B cell (primary cell): ENCODE data around the gene CELSR3. TPM values are rescaled to one million over a fixed set of nuclear protein-coding genes. Genes with fewer than 3 reads are reported as not detected.
A peak's percentile ranks its signal among the peaks of the same experiment; 100 is the strongest.

Experiments
- ATAC-seq: fragments of 200-7000 bp; cut with Tn5 transposase; one replicate; pipeline ENCODE4 v1.10.0; 2021; ENCODE audit warnings: low read depth, mild to moderate bottlenecking, moderate number of reproducible peaks, moderate library complexity
- CTCF ChIA-PET: fragments of 350-600 bp; sonication (Branson Sonifier 250); formaldehyde crosslinking; loops from one replicate; lab custom pipeline; 2021; ENCODE audit warnings: antibody characterized with exemption, inconsistent platforms; lab: Charles Lee
- POLR2A ChIA-PET: fragments of 350-600 bp; sonication (Branson Sonifier 250); formaldehyde crosslinking; loops from one replicate; lab custom pipeline; 2021; ENCODE audit warnings: antibody characterized with exemption; lab: Charles Lee
- DNase-seq: peaks from one replicate; pipeline ENCODE4 v3.0.0; 2013
- H2AFZ ChIP-seq: 2 replicates; pipeline ENCODE4 v1.6.1; 2012; ENCODE audit warnings: mild to moderate bottlenecking, low read depth, low read length; ENCODE audit not compliant: insufficient read depth, poor library complexity, severe bottlenecking
- H3K27ac ChIP-seq, 2 donors: 1 replicate in 1 of 2; 2 replicates in 1 of 2; pipeline ENCODE4 v1.5.1; 2012 to 2013; ENCODE audit warnings: low read length in 2 of 2, mild to moderate bottlenecking in 2 of 2, moderate library complexity in 1 of 2
- H3K27me3 ChIP-seq, 4 experiments: fragments of 200-600 bp in 1 of 4; sonication (generic) in 1 of 4; replicated peaks in 1 of 4; 1 replicate in 2 of 4; 2 replicates in 2 of 4; pipeline versions ENCODE4 v1.6.1 to v1.7.0; 2013 to 2016; ENCODE audit warnings: low read length in 3 of 4, mild to moderate bottlenecking in 2 of 4, mixed read lengths in 1 of 4, moderate library complexity in 1 of 4; ENCODE audit not compliant: insufficient read depth in 4 of 4, control insufficient read depth in 3 of 4; ENCODE audit errors: control extremely low read depth in 1 of 4
- H3K36me3 ChIP-seq, 2 experiments: replicated peaks in 1 of 2; 1 replicate in 1 of 2; 2 replicates in 1 of 2; pipeline versions ENCODE4 v1.6.1 to v1.7.1; 2013; ENCODE audit warnings: low read length in 1 of 2; ENCODE audit not compliant: insufficient read depth in 2 of 2, control insufficient read depth in 1 of 2; ENCODE audit errors: control extremely low read depth in 1 of 2, extremely low read depth in 1 of 2
- H3K4me1 ChIP-seq, 2 donors: fragments of 200-600 bp in 1 of 2; sonication (generic) in 1 of 2; 1 replicate in 1 of 2; 2 replicates in 1 of 2; pipeline versions ENCODE4 v1.5.1 to v1.6.1; 2013 to 2017; ENCODE audit warnings: low read length in 2 of 2; ENCODE audit not compliant: control insufficient read depth in 2 of 2, insufficient read depth in 2 of 2
- H3K4me2 ChIP-seq: replicated peaks from 2 replicates; pipeline ENCODE3; 2012; ENCODE audit warnings: mild to moderate bottlenecking, low read depth, low read length; ENCODE audit not compliant: poor library complexity, severe bottlenecking
- H3K4me3 ChIP-seq, 5 experiments: fragments of 200-600 bp in 1 of 5; sonication (generic) in 1 of 5; 1 replicate in 3 of 5; 2 replicates in 2 of 5; pipeline versions ENCODE4 v1.5.1 to v1.7.0; 2011 to 2016; ENCODE audit warnings: low read length in 4 of 5, mild to moderate bottlenecking in 4 of 5, low read depth in 2 of 5, control low read depth in 1 of 5, moderate library complexity in 1 of 5; ENCODE audit not compliant: insufficient read depth in 1 of 5; ENCODE audit errors: control extremely low read depth in 1 of 5, extremely low read depth in 1 of 5
- H3K79me2 ChIP-seq: fragments of 200-600 bp; sonication (generic); one replicate; pipeline ENCODE4 v1.6.0; 2016; ENCODE audit warnings: low read length; ENCODE audit not compliant: control insufficient read depth, insufficient read depth
- H3K9ac ChIP-seq: fragments of 200-600 bp; sonication (generic); 2 replicates; pipeline ENCODE4 v1.6.1; 2017; ENCODE audit warnings: mild to moderate bottlenecking, low read length, moderate library complexity
- H3K9me3 ChIP-seq, 3 donors: one replicate each; pipeline versions ENCODE4 v1.6.1 to v1.7.1; 2013; ENCODE audit warnings: low read length in 2 of 3; ENCODE audit not compliant: control insufficient read depth in 2 of 3, insufficient read depth in 1 of 3; ENCODE audit errors: control extremely low read depth in 1 of 3
- H4K20me1 ChIP-seq: 2 replicates; pipeline ENCODE4 v1.6.0; 2012; ENCODE audit warnings: mild to moderate bottlenecking, low read length; ENCODE audit not compliant: insufficient read depth, control insufficient read depth, poor library complexity, severe bottlenecking
- H3K27ac Mint-ChIP-seq: one replicate; pipeline ENCODE4 v1.8.0; 2021; ENCODE audit warnings: mixed read lengths
- H3K27me3 Mint-ChIP-seq: one replicate; pipeline ENCODE4 v1.8.0; 2021; ENCODE audit warnings: mixed read lengths
- H3K4me1 Mint-ChIP-seq: one replicate; pipeline ENCODE4 v1.8.0; 2021; ENCODE audit warnings: mixed read lengths
- H3K4me3 Mint-ChIP-seq: one replicate; pipeline ENCODE4 v1.8.0; 2021; ENCODE audit warnings: mixed read lengths
- H3K9me3 Mint-ChIP-seq: one replicate; pipeline ENCODE4 v1.8.0; 2022; ENCODE audit warnings: mixed read lengths; ENCODE audit not compliant: insufficient read depth
- CTCF ChIP-seq: fragments of 200-600 bp; IDR thresholded peaks from one replicate; pipeline ENCODE4 v1.8.0; 2022; ENCODE audit warnings: antibody characterized with exemption, mild to moderate bottlenecking
- EZH2 ChIP-seq: IDR thresholded peaks from 2 replicates; pipeline ENCODE4 v1.6.1; 2012; ENCODE audit warnings: borderline replicate concordance, low read depth, mild to moderate bottlenecking, moderate library complexity, low read length; ENCODE audit not compliant: insufficient read depth, poor library complexity, severe bottlenecking
- WGBS: methylation state at CpG from one replicate; pipeline ENCODE4 v1.1.5; 2013; ENCODE audit warnings: missing lambda C conversion rate; ENCODE audit not compliant: insufficient coverage; 5-methylcytosine and 5-hydroxymethylcytosine counted together
- intact Hi-C: fragments of 100-400 bp; cut with micrococcal nuclease; formaldehyde crosslinking; loops from one replicate; pipeline ENCODE4 v1.10.0; 2022
- polyA plus RNA-seq: library from polyadenylated mRNA; depleted of rRNA; stranded (reverse); fragments of >200 nt; gene quantifications from 2 replicates; pipeline ENCODE4 v1.2.3, GENCODE V29; 2012
- total RNA-seq, 2 donors: library from RNA; stranded (reverse); fragments of 120-200 nt in 1 of 2; gene quantifications; 1 replicate in 1 of 2; 2 replicates in 1 of 2; pipeline versions ENCODE4 v1.2.3 to v1.2.4, GENCODE V29; 2013 to 2022

The CELSR3 gene
- total and polyA plus RNA-seq, 2 donors (not counting 1 experiment from before 2014, with no cell fraction given), result 2.4 to 2.5 TPM

DNA sequence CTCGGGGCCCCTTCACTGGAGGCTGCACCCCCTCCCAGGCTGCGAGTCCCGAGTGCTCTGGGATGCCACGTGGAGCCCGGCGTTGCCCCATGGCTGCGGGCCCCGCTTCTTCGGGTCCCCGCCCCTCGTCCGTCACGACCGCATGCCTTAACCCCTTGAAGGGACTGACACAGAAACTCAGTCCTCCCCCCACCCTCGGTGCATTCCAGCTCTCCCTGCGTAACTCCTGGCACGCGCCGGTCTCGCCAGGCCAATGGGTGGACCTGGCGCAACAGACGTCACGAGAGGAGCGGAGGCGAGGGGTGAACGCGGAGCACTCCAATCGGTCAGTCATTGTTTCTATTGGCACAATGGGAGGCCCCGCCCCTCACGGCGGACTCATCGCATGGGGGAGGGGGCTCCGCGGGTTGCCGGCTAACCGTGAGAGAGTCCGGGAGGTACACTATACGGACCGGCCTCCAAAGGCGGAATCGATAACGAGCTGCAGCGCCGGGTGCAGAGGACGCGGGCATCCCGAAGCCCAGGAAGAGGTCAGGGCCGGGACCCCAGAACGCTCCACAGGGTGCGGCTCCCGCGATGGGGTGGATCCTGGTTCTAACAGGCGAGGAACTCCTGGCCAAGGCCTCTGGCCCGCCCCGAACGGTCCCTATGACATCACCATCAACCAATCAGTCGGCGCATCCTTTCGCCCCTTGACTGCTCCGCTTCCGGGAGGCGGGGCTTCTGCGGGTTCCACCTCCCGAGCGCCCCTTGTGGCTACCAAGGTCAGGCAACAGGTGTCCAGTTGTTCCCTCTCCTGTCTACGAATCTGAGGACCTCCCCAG is 1.0 kb upstream of the CELSR3 start:
- ChIA-PET POLR2A (no interaction called here), CTCF (interaction anchor here (1.0 to 1.4 kb wide), 2 partner anchors 9 to 22 kb away, joined by 3 to 4 read pairs; partner anchors contain the start of gene NCKIPSD)
- Histone ChIP-seq H3K4me3 (peak overlapping the region in 4 of 5 experiments; percentile 45 to 64 (median 52)), H3K9ac (peak overlapping the region; percentile 63), H3K27ac (peak overlapping the region in 1 of 2 donors; percentile 13), H3K4me1 (peaks cover 28 to 31% of the 10 kb centered on the region in 2 donors), H3K27me3 (peaks cover 0 to 47% (median 16%) of the 10 kb centered on the region in 4 experiments), H3K36me3 (no peaks in the 10 kb centered on the region), H3K79me2 (no peaks in the 10 kb centered on the region), H3K4me2 (peak overlapping the region; percentile 77), H3K9me3 (peaks cover 0 to 41% (median 0%) of the 10 kb centered on the region in 3 donors), H2AFZ (peak overlapping the region; percentile 59), H4K20me1 (peaks cover 9% of the 10 kb centered on the region)
- peak overlapping the region; percentile 71 for H3K27ac Mint-ChIP-seq
- 3% methylated on average over 60 of the region's 66 CpGs for WGBS
- H3K9me3 Mint-ChIP-seq, result no peaks in the 10 kb centered on the region
- peaks cover 23% of the 10 kb centered on the region for H3K4me1 Mint-ChIP-seq
- intact Hi-C loops, result loop anchor here (2.0 kb wide), 2 partner anchors 21 to 53 kb away; partner anchors contain the start of genes IP6K2 and NCKIPSD
- peaks cover 16% of the 10 kb centered on the region for H3K27me3 Mint-ChIP-seq
- TF ChIP-seq EZH2, result no peak
- peak; percentile 72 for TF ChIP-seq CTCF
- DNase-seq (peak; percentile 88), ATAC-seq (peak; percentile 80)
- H3K4me3 Mint-ChIP-seq, result peak overlapping the region; percentile 87
